ENCODE measurements around the gene LTBP3.

- TF ChIP-seq CTCF (IDR thresholded peaks at IDR 0.05), result no peak
- no peak for TF ChIP-seq POLR2A (IDR thresholded peaks at IDR 0.05)
Measured at GRCh38 chr11:65535102-65535501, 23.1 kb downstream of the LTBP3 start.

All from heart left ventricle (tissue), 13 donors.